HepG2 (cell line): ENCODE data around the gene LAMB2. TPM values are rescaled to one million over a fixed set of nuclear protein-coding genes. Genes with fewer than 3 reads are reported as not detected.
A peak's percentile ranks its signal among the peaks of the same experiment; 100 is the strongest.

Source experiments
- AGO1 ChIP-seq: fragments of 200-400 bp; formaldehyde crosslinking; IDR thresholded peaks from 2 replicates; pipeline ENCODE4 v1.6.1; 2017; ENCODE audit warnings: mild to moderate bottlenecking, low read depth, low read length, moderate library complexity; ENCODE audit not compliant: poor library complexity, severe bottlenecking
- ELF4 ChIP-seq: sonication (generic); formaldehyde crosslinking; IDR thresholded peaks from 2 replicates; pipeline ENCODE4 v1.5.0; 2020; ENCODE audit warnings: missing genetic modification reagents, mild to moderate bottlenecking, moderate library complexity, borderline replicate concordance
- ESRRA ChIP-seq: sonication (generic); formaldehyde crosslinking; IDR thresholded peaks from 2 replicates; pipeline ENCODE4 v1.5.1; 2020; ENCODE audit warnings: mild to moderate bottlenecking, low read depth, missing genetic modification reagents
- HDAC1 ChIP-seq: sonication (generic); formaldehyde crosslinking; IDR thresholded peaks from 2 replicates; pipeline ENCODE4 v1.5.1; 2020; ENCODE audit warnings: mild to moderate bottlenecking, missing genetic modification reagents
- HOXA3 ChIP-seq: sonication (generic); formaldehyde crosslinking; IDR thresholded peaks from 2 replicates; pipeline ENCODE4 v1.5.0; 2020; ENCODE audit warnings: missing genetic modification reagents
- KDM1A ChIP-seq: IDR thresholded peaks from 2 replicates; pipeline ENCODE4 v1.6.1; 2016; ENCODE audit warnings: missing compliant biosample characterization
- KDM5B ChIP-seq: sonication (generic); formaldehyde crosslinking; IDR thresholded peaks from 2 replicates; pipeline ENCODE4 v1.4.0; 2020; ENCODE audit warnings: missing genetic modification reagents, mild to moderate bottlenecking, borderline replicate concordance
- MAFK ChIP-seq, 2 experiments: IDR thresholded peaks in 1 of 2; conservative IDR thresholded peaks in 1 of 2; 2 replicates each; pipeline ENCODE4 v1.6.1; 2011; ENCODE audit warnings: improper control_type of control experiment in 2 of 2, low read length in 2 of 2
- MEIS1 ChIP-seq: sonication (generic); formaldehyde crosslinking; IDR thresholded peaks from 2 replicates; pipeline ENCODE4 v1.9.0; 2021; ENCODE audit warnings: mild to moderate bottlenecking, missing genetic modification reagents, moderate library complexity, borderline replicate concordance
- PITX1 ChIP-seq: sonication (generic); formaldehyde crosslinking; IDR thresholded peaks from 2 replicates; pipeline ENCODE4 v1.5.1; 2020; ENCODE audit warnings: mild to moderate bottlenecking, missing genetic modification reagents
- RARG ChIP-seq: sonication (generic); formaldehyde crosslinking; IDR thresholded peaks from 2 replicates; pipeline ENCODE4 v1.4.0; 2020; ENCODE audit warnings: low read depth, mild to moderate bottlenecking, missing genetic modification reagents
- REST ChIP-seq, 2 experiments: IDR thresholded peaks; 2 replicates each; pipeline ENCODE4 v1.6.1; 2011 to 2012; ENCODE audit warnings: low read length in 2 of 2, borderline replicate concordance in 1 of 2, low read depth in 1 of 2, mild to moderate bottlenecking in 1 of 2, moderate library complexity in 1 of 2
- SOX6 ChIP-seq, 2 experiments: fragments of 450-650 bp in 1 of 2; sonication (generic) in 1 of 2; formaldehyde crosslinking in 1 of 2; IDR thresholded peaks; 2 replicates each; pipeline versions ENCODE4 v1.4.0 to v1.6.1; 2017 to 2020; ENCODE audit warnings: antibody characterized with exemption in 1 of 2, mild to moderate bottlenecking in 1 of 2, missing genetic modification reagents in 1 of 2
- SRSF4 ChIP-seq: fragments of 200-400 bp; formaldehyde crosslinking; IDR thresholded peaks from one replicate; pipeline ENCODE4 v1.6.1; 2018; ENCODE audit warnings: mild to moderate bottlenecking, low read depth, low read length, moderate library complexity; ENCODE audit not compliant: poor library complexity, severe bottlenecking
- TOPORS ChIP-seq: sonication (generic); formaldehyde crosslinking; IDR thresholded peaks from 2 replicates; pipeline ENCODE4 v1.8.0; 2023; ENCODE audit warnings: mild to moderate bottlenecking, missing genetic modification reagents
- ZNF121 ChIP-seq: sonication (generic); formaldehyde crosslinking; IDR thresholded peaks from 2 replicates; pipeline ENCODE4 v1.5.0; 2020; ENCODE audit warnings: mild to moderate bottlenecking, missing genetic modification reagents
- ZNF607 ChIP-seq: sonication (generic); formaldehyde crosslinking; IDR thresholded peaks from 2 replicates; pipeline ENCODE4 v1.5.1; 2020; ENCODE audit warnings: missing genetic modification reagents, mild to moderate bottlenecking, borderline replicate concordance
- ZNF75D ChIP-seq: sonication (generic); formaldehyde crosslinking; IDR thresholded peaks from 2 replicates; pipeline ENCODE4 v1.8.1; 2023; ENCODE audit warnings: missing genetic modification reagents, mild to moderate bottlenecking, borderline replicate concordance
- ZNF780A ChIP-seq: sonication (generic); formaldehyde crosslinking; IDR thresholded peaks from 2 replicates; pipeline ENCODE4 v1.8.0; 2022; ENCODE audit warnings: mild to moderate bottlenecking, missing genetic modification reagents, moderate library complexity
- ZNF782 ChIP-seq: sonication (generic); formaldehyde crosslinking; IDR thresholded peaks from 2 replicates; pipeline ENCODE4 v1.4.0; 2020; ENCODE audit warnings: missing genetic modification reagents, mild to moderate bottlenecking, borderline replicate concordance
- polyA plus RNA-seq, 8 experiments: library from polyadenylated mRNA; depleted of rRNA in 3 of 8; stranded (reverse) in 7 of 8; unstranded in 1 of 8; fragments of >200 nt; fragmentation: Illumina TruSeq in 4 of 8; extraction: Trizol in 4 of 8; gene quantifications; 2 replicates each; pipeline versions ENCODE4 v1.2.1 to v1.2.3, GENCODE V29; 2011 to 2016; ENCODE audit warnings: low read depth in 4 of 8, missing spikeins in 1 of 8, mixed read lengths in 1 of 8; ENCODE audit not compliant: insufficient read depth in 1 of 8
- total RNA-seq, 5 experiments: library from RNA; depleted of rRNA; stranded (reverse); fragments of >200 nt; fragmentation: Illumina TruSeq; extraction: Trizol; gene quantifications; 2 replicates each; pipeline ENCODE4 v1.2.3, GENCODE V29; 2016; ENCODE audit warnings: low read depth in 1 of 5
- TF ChIP-seq, protein P1 (sequence below): sonication (generic); formaldehyde crosslinking; IDR thresholded peaks from 2 replicates; pipeline ENCODE4 v1.8.1; 2023; ENCODE audit warnings: missing genetic modification reagents, mild to moderate bottlenecking, borderline replicate concordance
- TF ChIP-seq, protein P2 (sequence below): IDR thresholded peaks from 2 replicates; pipeline ENCODE4 v1.6.1; 2012; ENCODE audit warnings: low read depth, low read length, improper control_type of control experiment

LAMB2 gene
- total and polyA plus RNA-seq, 2 of the 13 experiments (the other 11 are each of a cell fraction or from before 2014, with no cell fraction given) = 208 to 443 TPM

DNA sequence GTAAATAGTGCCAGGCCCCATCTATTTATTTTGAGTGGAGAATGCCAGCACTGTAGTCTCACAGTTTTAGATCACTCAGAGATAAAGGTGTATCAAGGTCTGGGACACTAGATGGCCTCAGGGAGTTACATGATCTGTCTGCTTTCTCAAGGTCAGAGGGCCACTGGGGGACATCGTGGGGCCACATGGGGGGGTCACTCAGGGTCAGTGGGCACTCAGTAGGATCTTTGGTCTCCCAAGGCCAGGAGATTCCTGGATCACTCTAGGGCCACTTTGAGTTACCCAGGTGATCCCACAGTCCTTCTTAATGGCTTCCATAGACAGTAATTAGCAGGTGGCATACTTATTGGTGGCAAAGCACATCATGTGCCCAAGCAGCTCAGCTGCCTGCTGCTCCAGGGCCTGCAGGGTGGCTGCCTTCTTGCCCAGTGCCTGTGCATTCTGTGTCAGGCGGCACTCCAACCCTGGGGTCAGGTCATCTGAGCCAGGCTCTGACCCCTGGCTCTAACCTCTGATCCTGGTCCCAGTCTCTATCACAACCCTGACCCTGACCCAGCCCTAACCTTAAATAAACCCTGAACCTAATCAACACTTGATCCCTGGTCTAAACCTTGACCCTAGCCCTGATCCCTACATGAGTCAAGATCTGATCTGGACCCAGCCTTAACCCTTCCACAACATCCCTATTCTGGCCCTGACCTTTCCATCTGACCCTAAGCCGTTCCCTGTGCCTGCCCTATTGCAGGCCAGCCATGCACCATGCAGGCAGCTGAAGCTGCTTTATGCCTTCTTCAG, 1.8 kb upstream of the LAMB2 start (continued):
- TF ChIP-seq ZNF780A (no peak), HOXA3 (peak; percentile 53; the same call in 1 of the 2 replicates), SRSF4 (no peak), HDAC1 (CRISPR knock-in tag) (0 out of 2 replicates have a peak, but pooled peaks have one; percentile 6), ZNF75D (CRISPR knock-in tag) (no peak), ZNF782 (no peak), REST (IDR thresholded peaks at IDR 0.05; ENCODE audit: borderline replicate concordance in 1 of 2, low read depth in 1 of 2, low read length in 2 of 2) (no peak), MAFK (conservative IDR thresholded peaks at IDR 0.05 in 1 of 2, IDR thresholded peaks at IDR 0.05 in 1 of 2; ENCODE audit: low read length in 2 of 2) (peak in 1 of 2 experiments; percentile 58; a peak in 2 of 4 replicates), ESRRA (CRISPR knock-in tag) (peak; percentile 93), TOPORS (CRISPR knock-in tag) (0 out of 2 replicates have a peak, but pooled peaks have one; percentile 23), RARG (no peak), SOX6 (IDR thresholded peaks at IDR 0.05) (no peak), SOX6 (CRISPR knock-in tag; IDR thresholded peaks at IDR 0.05) (peak; percentile 38; the same call in 1 of the 2 replicates), KDM1A (0 out of 2 replicates have a peak, but pooled peaks have one; percentile 39), MEIS1 (CRISPR knock-in tag) (peak; percentile 35; the same call in 1 of the 2 replicates), KDM5B (CRISPR knock-in tag) (peak; percentile 64; the same call in 1 of the 2 replicates), ZNF607 (0 out of 2 replicates have a peak, but pooled peaks have one; percentile 47), AGO1 (no peak), ELF4 (no peak), ZNF121 (CRISPR knock-in tag) (no peak), PITX1 (CRISPR knock-in tag) (peak; percentile 60; the same call in 1 of the 2 replicates)
- TF ChIP-seq, protein P1, sequence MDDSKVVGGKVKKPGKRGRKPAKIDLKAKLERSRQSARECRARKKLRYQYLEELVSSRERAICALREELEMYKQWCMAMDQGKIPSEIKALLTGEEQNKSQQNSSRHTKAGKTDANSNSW (CRISPR knock-in tag) = no peak
- TF ChIP-seq, protein P2, sequence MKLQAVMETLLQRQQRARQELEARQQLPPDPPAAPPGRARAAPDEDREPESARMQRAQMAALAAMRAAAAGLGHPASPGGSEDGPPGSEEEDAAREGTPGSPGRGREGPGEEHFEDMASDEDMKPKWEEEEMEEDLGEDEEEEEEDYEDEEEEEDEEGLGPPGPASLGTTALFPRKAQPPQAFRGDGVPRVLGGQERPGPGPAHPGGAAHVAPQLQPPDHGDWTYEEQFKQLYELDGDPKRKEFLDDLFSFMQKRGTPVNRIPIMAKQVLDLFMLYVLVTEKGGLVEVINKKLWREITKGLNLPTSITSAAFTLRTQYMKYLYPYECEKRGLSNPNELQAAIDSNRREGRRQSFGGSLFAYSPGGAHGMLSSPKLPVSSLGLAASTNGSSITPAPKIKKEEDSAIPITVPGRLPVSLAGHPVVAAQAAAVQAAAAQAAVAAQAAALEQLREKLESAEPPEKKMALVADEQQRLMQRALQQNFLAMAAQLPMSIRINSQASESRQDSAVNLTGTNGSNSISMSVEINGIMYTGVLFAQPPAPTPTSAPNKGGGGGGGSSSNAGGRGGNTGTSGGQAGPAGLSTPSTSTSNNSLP = 0 out of 2 replicates have a peak, but pooled peaks have one; percentile 21
